Hematopoietic multipotent progenitor cell treated with erythropoietin and hydrocortisone succinate and interleukin-3 and kit ligand, for 15 days (in vitro differentiated cells): ENCODE results near the gene SRP9.
A peak's percentile ranks its signal among the peaks of the same experiment; 100 is the strongest.
"Not testable (repeated sequence)": the region's sequence is repeated elsewhere in the genome, so short reads cannot be mapped to it uniquely, and the experiment has no call there.

Experiments used
- DNase-seq: peaks from one replicate; pipeline ENCODE4 v3.0.0-alpha.2; 2015; ENCODE audit warnings: low spot score

The SRP9 gene

DNA sequence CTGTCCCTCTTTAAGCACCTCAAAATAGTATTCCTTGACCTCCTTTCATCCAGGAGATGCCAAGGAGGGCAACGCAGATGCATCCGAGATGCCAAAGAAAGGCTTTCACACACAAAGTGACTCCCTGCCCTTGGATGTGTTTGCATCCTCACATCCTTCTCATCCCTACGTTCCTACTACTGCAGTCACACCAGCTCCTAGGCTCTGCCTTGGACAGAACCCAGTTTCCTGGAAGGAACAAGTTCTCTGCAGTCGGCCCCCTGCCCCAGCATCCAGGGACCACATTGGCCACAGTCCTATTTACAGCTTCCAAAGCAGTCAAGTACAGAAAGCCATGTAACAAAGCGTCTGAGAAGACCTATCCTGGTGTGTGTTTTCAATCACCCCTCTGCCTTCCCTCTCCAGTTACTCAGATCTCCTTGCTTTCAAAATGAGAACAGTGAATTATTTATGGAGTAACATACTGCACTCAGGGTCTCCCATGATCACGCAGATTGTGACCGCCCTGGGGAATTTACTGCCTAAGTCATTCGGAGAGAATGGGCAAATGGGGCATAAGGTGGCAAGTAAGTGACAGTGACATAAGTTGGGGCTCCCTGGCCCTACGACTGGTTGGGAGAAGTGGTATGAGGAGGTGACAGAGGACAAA lies 21.8 kb upstream of the SRP9 start:
- no peak for DNase-seq

DNA sequence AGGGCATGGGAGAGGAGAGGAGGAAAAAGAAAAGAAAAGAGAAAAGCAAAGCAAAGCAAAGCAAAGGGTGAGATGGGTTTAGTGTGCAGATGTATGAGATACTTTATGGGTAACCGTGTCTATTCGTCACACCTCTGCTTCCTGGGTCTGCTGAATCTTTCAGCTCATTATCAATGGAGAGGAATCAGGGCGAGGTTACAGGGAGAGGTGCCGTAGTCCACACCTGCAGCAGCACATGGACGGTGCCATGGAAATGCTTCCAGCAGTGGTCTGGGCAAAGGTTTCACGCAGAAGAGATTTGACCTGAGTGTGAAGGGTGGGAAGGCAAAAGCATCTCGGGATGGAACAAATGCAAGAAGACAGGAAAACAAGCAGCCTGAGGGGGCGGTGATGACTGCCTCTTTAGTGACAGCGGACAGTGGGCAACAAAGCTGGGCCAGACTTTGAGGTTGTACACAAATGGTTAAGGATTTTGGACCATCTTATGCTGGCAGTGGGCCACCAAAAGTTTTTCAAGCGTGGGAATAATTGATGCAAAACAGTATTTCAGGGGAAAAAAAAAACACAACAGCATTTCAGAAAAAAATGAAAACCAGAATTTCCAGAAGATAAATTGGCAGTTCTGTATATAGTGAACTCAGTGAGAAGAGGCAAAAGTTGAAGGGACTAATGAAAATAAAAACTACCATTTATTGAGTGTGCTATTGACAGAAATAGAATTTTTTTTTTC lies 19.5 kb upstream of the SRP9 start:
- no peak for DNase-seq

GRCh38 chr1:225759972-225760371 lies 17.7 kb upstream of the SRP9 start:
- not testable (repeated sequence) for DNase-seq

- no peak for DNase-seq
Observed at GRCh38 chr1:225760531-225760930, 17.1 kb upstream of the SRP9 start.

GRCh38 chr1:225761395-225761794 lies 16.2 kb upstream of the SRP9 start:
- not testable (repeated sequence) for DNase-seq

- DNase-seq: no peak
Observed at GRCh38 chr1:225762002-225762441, 15.6 kb upstream of the SRP9 start.

DNA sequence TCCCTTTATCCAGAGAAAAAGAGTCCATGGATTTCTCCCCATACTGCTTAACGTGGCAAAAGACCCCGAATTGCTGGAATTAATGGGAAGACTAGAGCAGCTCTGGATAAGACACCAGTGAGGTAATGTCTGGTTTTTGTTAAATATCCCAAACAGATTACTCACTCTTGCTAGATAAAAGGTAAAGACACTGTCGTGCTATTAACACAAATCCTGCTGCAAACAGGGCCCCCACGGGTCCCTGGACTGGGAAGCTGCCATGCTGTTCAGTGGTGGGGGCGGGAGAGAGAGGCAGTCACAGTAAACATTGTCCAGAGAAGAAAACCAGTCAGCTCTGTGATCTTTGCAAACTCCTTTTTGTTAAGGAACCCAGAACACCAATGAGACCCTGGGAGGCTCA lies 15.2 kb upstream of the SRP9 start:
- DNase-seq: no peak

DNA sequence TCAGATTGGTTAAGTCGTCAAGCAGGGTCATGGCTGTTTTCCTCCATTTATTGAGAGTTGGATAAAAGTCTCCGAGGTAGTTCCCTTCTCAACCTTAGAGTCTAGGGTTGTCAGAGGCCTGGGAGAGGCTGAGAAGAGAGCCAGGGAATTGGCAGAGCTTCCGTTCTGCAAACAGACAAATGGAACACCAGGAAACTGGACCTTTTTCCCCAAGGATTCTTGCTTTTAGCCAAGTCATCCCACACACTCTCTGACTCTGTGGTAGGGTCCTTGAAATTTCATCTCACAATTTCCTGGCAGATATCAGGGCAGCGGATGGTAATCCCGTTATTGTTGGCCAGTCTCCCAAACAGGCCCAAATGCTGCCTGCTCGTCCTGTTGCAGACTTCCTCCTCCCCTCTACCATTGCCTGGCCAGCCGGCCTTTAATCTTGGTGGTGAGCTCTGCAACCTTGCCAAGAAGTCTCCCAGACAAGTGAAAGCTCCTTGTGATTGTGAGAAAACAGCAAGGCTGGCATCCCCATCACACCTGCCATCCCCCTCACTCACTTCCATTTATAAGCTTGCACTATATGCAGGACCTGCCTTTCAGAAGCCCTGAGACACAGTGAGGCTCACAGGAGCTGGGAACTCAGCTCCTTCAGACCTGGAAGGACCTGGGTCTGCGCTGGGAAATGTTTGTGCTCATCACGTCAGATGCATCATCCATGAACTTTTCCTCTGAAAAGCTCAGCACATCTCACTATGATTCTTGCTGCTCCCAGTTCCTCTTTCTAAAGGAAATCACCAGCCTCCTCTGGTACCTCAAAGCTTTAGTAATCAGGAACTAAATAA lies 13.7 kb upstream of the SRP9 start:
- DNase-seq: no peak

- no peak for DNase-seq
Observed at GRCh38 chr1:225765982-225766674, 11.5 kb upstream of the SRP9 start.

DNA sequence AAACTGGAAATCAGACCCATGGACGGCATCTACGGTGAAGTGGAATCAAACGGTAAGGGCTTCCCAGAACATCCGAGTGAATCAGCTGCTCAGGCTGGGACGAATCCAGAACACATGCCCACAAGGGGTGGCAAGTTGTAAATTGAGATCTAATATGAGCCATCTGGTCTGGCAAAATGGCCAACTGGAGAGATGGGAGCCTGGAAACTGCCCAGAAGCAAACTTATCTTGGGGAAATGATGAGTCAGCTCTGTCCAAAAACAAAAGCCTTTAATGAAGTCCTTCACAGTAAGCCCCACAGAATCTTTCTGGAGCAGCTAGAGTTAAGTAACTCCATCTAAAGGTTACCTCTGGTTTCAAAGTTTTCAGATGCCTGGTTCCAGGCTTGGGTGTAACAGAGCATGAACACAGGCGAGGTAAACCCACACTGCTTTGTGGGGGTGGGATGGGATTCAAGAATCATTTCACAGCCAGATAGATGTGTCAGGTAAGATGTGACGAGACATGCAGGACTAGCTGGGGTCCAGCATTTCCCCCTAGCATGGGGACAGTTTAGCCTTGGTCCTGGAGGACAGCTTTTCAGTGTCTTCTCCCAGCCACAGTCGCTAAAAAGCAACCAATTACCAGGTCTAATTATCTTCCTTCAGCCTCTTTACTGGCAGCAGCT lies 10.5 kb upstream of the SRP9 start:
- no peak for DNase-seq

GRCh38 chr1:225767634-225768540 lies 9.7 kb upstream of the SRP9 start:
- DNase-seq: no peak

GRCh38 chr1:225768662-225769426 lies 8.8 kb upstream of the SRP9 start:
- DNase-seq: no peak

DNA sequence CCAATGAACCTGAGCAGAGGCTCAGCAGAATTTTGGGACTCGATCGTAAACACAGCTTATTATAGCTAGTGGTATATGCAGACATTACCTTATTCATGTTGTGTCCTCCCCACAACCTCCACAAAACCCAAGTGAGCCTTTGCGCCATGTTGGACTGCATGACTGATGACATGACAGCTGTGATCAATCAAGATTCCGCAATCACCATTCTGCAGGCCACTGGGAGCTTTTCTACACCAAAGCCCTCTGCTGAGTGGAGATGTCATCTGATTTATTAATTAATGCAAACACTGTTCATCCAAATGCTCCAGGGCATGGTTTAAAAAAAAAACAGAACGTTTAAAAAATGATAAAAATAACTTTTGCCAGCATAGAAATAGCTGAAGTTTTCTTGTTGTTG lies 7.9 kb upstream of the SRP9 start:
- no peak for DNase-seq

GRCh38 chr1:225770561-225771248 lies 6.9 kb upstream of the SRP9 start:
- no peak for DNase-seq

- DNase-seq: no peak
Observed at GRCh38 chr1:225771661-225772322, 5.8 kb upstream of the SRP9 start.

GRCh38 chr1:225772323-225772768 lies 5.3 kb upstream of the SRP9 start:
- peak; percentile 41 for DNase-seq

- DNase-seq: no peak
Observed at GRCh38 chr1:225772848-225773247, 4.8 kb upstream of the SRP9 start.

DNA sequence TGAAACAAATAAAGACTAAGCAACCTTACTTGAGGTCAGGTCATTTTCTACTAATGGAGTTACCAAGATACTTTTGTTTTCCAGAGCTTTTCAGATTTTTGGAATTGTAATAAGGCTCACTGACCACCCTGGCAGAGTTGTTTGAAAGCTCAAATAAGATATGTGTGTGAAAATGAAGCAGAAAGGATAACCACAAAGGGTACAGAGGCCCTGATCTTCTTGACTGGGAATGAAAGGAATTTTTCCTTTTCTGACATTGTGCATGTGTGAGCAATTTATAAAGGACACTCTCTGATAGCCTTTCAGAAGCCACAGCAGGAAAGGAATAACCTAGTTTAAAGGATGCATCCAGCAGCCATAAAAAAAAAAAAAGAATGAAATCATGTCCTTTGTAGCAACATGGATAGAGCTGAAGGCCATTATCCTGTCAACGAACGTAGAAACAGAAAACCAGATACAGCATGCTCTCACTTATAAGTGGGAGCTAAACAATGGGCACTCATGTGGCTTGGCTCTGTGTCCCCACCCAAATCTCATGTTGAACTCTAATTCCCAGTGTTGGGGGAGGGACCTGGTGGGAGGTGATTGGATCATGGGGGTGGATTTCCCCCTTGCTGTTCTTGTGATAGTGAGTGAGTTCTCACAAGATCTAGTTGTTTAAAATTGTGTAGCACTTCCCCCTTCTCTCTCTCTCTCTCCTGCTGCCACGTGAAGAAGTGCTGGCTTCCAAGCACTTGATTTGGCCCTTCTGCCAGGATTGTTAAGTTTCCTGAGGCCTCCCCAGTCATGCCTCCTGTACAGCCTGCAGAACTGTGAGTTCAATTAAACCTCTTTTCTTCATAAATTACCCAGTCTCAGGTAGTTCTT lies 3.1 kb upstream of the SRP9 start:
- no peak for DNase-seq
